Ureter (tissue), 1 donor: ENCODE data around the gene GPRIN1. TPM values are rescaled to one million over a fixed set of nuclear protein-coding genes. Genes with fewer than 3 reads are reported as not detected.
"Not testable (repeated sequence)": the region's sequence is repeated elsewhere in the genome, so short reads cannot be mapped to it uniquely, and the experiment has no call there.

Experiments
- DNase-seq: peaks from one replicate; pipeline ENCODE4 v3.0.0-alpha.2; 2020; ENCODE audit warnings: low spot score
- total RNA-seq: library from RNA; stranded (reverse); gene quantifications from one replicate; pipeline ENCODE4 v1.2.4, GENCODE V29; 2023
- donor health status: DM: yes; HTN: yes; CAD: no.

GPRIN1 gene
- total RNA-seq, 1 donor from 2014 or later, result 0.13 TPM

DNA sequence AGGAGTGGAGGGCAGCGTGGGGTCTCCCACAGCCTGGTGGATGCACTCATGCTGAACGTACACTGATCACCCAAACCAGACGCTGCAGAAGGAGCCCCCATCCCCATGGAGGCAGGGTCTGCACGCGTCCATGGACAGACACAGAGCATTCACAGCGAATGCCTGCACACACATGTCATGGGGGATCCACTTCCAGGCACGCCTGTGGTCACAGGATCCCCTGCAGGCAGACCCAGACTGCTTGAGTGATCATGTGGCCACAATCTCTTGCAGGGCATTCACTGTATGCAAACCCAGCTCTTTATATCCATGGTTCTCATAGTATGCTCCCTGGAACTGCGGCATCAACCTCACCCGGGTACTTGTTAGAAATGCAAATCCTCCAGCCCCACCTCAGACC lies 15.0 kb upstream of the GPRIN1 start:
- DNase-seq, result no peak

DNA sequence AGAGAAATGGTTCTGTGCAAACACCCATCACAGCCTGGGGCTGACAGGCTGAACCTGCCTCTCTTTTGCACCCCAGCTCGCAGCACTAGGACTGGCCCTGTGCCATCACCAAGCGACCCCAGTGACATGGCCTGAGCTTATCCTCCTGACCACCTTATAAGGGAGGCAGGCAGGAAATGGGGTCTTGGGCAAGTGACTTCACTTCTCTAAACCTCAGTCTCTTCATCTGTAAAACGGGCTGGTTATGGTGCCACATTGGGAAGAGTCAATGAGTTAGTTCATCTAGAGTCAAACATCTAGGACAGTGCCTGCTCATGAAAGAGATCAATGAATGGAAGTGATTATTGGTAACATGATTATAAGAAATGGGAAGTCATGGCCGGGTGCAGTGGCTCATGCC lies 14.2 kb upstream of the GPRIN1 start:
- no peak for DNase-seq

- DNase-seq, result no peak
Measured at GRCh38 chr5:176621661-176622079, 11.7 kb upstream of the GPRIN1 start.

DNA sequence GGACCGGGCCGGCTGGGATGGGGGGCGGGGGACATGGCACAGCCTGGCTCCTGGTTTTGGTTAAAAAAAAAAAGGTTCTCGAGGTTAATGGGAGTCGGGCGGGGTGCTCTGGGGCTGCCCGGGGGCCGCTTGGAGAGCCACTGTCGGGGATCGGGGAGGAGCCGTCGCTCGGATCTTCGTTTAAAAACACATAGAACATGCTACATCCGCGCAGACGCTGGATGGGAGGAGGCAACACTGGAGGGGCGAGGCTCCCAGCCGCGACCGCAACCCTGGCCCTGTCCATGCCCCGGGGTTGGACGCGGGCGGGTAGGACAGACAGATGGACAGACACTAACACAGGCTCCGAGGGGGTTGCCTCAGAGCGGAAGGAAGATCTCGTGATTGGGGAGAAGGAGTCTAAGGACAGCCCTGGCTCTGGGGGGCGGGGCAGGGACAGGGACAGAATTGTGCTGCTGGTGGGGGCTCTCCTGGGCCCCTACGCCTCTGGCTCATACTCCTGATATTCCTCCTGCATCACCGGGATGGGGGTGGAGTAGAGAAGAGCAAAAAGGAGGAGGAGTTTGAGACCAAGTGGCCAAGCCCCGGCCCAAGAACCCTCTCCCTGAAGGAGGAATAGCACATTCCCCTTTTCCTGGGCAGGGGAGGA lies 10.5 kb upstream of the GPRIN1 start:
- no peak for DNase-seq

DNA sequence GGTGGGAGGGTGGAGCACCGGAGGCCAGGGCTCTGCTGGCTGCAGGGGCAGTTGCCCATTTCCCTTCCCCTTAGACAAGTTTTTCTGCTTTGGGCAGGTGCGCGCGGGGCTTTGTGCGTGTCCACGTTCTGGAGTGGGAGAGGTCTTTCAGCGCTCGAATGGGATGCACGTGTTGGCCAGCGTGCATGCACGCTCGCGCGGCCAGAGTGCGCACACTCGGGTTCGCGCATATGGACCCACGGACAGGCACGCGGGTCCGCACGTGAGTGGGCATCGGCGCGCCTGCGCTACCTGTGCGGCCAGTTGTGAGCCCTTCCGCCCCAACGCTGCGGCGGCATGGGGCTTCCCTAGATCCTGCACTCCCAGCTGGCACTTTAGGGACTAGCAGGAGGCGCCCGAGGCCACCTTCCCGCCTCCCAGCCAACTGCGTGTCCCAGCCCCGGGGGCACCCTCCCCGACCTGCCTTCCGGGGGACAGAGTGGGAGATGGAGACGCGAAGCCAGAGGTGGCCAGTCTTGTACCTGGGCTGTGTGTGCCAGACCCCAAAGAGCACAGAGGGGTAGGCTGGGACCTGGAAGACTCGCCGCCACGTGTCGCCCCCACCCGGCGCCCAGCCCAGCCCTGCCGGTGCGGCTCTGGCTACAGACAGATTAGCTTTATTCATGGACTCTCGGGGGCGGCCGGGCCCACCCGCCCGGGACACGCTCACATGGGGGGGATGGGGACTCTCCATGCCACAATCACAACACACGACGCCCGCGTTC lies 9.8 kb upstream of the GPRIN1 start:
- no peak for DNase-seq

DNA sequence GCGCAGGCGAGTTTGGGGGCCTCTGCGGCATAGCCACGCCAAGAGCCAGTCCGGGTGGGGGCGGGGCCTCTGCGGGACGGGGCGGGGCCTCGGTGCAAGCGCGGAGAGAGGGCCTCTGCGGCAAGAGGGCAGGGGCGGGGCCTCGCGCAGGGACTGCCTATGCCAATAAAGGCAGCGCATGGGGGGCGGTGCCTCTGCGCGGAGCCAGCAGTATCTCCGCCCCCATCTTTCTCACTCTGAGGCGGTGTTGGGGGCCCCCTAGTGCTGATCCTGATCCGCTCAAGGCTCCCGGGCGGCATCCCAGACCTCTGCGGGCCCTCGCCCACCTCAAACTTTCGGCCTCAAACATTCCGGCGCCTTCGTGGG lies 9.2 kb upstream of the GPRIN1 start:
- DNase-seq, result no peak

- no peak for DNase-seq
Measured at GRCh38 chr5:176618783-176619182, 8.8 kb upstream of the GPRIN1 start.

GRCh38 chr5:176616511-176616910 lies 6.6 kb upstream of the GPRIN1 start:
- DNase-seq, result no peak

DNA sequence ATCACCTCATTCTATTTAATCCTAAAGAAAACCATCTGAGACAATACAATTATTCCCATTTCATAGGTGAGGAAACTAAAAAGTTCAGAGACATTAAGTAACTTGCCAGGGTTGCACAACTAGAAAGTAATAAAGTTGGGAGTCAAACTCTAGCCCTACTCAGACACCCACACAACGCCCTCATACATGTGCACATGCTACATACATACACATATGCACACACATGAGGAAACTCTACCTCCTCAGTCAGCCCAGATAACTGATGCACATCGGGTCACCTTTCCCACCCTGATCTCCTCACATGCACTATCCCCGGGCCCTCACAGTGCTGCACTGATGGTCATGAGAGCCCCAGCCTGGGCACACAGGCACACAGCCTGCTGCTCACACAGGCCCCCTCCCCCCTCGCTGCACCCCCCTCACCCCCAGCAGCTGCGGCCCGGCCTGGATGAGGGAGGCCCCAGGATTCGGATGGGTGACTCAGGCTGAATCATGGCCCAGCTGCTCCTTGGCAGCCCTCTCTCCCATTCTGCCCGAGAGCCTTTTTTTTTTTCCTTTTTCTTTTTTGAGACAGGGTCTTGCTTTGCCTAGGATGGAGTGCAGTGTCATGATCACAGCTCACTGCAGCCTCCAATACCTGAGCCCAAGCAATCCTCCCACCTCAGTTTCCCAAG lies 5.0 kb upstream of the GPRIN1 start:
- no peak for DNase-seq

GRCh38 chr5:176612855-176613254 lies 2.9 kb upstream of the GPRIN1 start:
- DNase-seq, result no peak

GRCh38 chr5:176612008-176612407 lies 2.1 kb upstream of the GPRIN1 start:
- DNase-seq, result no peak

DNA sequence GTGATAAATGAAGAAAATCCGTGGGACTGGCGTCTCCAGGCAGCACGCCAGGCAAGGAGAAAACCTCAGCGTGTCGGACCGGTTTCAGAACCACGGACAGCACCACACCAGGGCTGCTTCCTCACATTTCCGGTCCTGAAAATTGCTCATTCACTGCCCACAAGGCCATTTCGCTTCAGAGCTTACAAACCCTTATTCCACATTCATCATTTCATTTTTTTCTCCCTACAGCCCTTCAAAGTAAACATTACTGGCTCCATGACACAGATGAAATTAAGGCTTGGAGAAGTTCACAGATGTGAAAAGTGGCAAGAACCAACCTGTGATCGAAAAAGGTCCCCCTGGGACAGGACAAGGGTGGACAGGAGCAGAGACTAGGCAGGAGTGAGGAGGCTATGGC lies 1.5 kb upstream of the GPRIN1 start:
- peak; percentile 81 for DNase-seq

GRCh38 chr5:176610435-176610773 lies 448 bp upstream of the GPRIN1 start:
- no peak for DNase-seq

GRCh38 chr5:176608937-176609723 lies 826 bp downstream of the GPRIN1 start:
- no peak for DNase-seq

- no peak for DNase-seq
Measured at GRCh38 chr5:176608142-176608705, 1.7 kb downstream of the GPRIN1 start.

GRCh38 chr5:176606875-176607274 lies 3.1 kb downstream of the GPRIN1 start:
- DNase-seq, result no peak

- DNase-seq, result no peak
Measured at GRCh38 chr5:176606032-176606431, 3.9 kb downstream of the GPRIN1 start.

DNA sequence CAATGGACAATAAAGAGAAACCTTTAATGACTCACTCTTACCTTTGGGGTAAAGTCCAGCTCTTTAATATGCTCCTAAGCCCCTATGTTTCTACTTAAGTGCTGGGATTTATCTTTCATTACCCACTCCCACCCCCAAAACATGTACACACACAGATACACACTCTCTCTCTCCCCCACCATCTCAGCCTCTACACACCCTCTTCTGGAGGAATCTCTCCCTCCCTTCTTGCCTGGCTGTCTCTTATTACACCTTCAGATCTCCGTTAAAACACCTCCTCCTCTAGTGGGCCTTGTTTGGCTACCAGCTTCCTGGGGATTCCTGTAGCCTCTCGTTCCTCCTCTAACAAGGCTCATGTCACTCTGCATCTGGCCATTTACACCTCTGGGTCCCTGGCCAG lies 6.9 kb downstream of the GPRIN1 start:
- DNase-seq, result no peak

GRCh38 chr5:176601901-176602482 lies 8.0 kb downstream of the GPRIN1 start:
- DNase-seq, result no peak

GRCh38 chr5:176599749-176600430 lies 10.1 kb downstream of the GPRIN1 start:
- not testable (repeated sequence) for DNase-seq
